DOHH2 (cell line): ENCODE data around the gene ABLIM1.

Experiments
- H3F3A ChIP-seq: fragments of 200-600 bp; sonication (generic), shearing (Covaris generic); 2 replicates; pipeline ENCODE4 v1.6.0; 2016; ENCODE audit warnings: antibody characterized with exemption, mild to moderate bottlenecking; ENCODE audit not compliant: control insufficient read depth, insufficient read depth
- H3K27ac ChIP-seq: fragments of 200-600 bp; sonication (generic); 2 replicates; pipeline ENCODE4 v1.5.1; 2014; ENCODE audit warnings: low read depth, mild to moderate bottlenecking, low read length, moderate library complexity
- H3K27me3 ChIP-seq: fragments of 200-600 bp; sonication (generic); 2 replicates; pipeline ENCODE4 v1.6.1; 2014; ENCODE audit warnings: mild to moderate bottlenecking, low read length, mixed read lengths; ENCODE audit not compliant: control insufficient read depth
- H3K36me3 ChIP-seq: fragments of 200-600 bp; sonication (generic); 2 replicates; pipeline ENCODE4 v1.6.1; 2014; ENCODE audit warnings: mild to moderate bottlenecking, low read length, moderate library complexity, mixed read lengths; ENCODE audit not compliant: control insufficient read depth
- H3K4me1 ChIP-seq: fragments of 200-600 bp; sonication (generic); 2 replicates; pipeline ENCODE4 v1.6.1; 2014; ENCODE audit warnings: mild to moderate bottlenecking, low read length, mixed read lengths; ENCODE audit not compliant: control insufficient read depth
- H3K4me2 ChIP-seq: fragments of 200-600 bp; sonication (generic); 2 replicates; pipeline ENCODE4 v1.6.0; 2014; ENCODE audit warnings: mild to moderate bottlenecking, low read length, moderate library complexity
- H3K4me3 ChIP-seq: fragments of 200-600 bp; sonication (generic); 2 replicates; pipeline ENCODE4 v1.5.1; 2014; ENCODE audit warnings: mild to moderate bottlenecking, low read length, mixed read lengths
- H3K79me2 ChIP-seq: fragments of 200-600 bp; sonication (generic); 2 replicates; pipeline ENCODE4 v1.6.1; 2014; ENCODE audit warnings: mild to moderate bottlenecking, low read length, mixed read lengths; ENCODE audit not compliant: control insufficient read depth
- H3K9me2 ChIP-seq: fragments of 200-600 bp; sonication (generic); replicated peaks from 2 replicates; pipeline ENCODE4 v1.6.1; 2014; ENCODE audit warnings: mild to moderate bottlenecking, low read length, mixed read lengths; ENCODE audit not compliant: control insufficient read depth
- H3K9me3 ChIP-seq: fragments of 200-600 bp; sonication (generic); 2 replicates; pipeline ENCODE4 v1.6.1; 2014; ENCODE audit warnings: antibody characterized with exemption, low read length, mixed read lengths; ENCODE audit not compliant: control insufficient read depth, insufficient read depth
- H4K20me1 ChIP-seq: fragments of 200-600 bp; sonication (generic); 2 replicates; pipeline ENCODE4 v1.6.0; 2014; ENCODE audit warnings: low read depth, mild to moderate bottlenecking, antibody characterized with exemption, low read length, moderate library complexity; ENCODE audit not compliant: control insufficient read depth, insufficient read depth
- CTCF ChIP-seq: fragments of 200-600 bp; sonication (generic); IDR thresholded peaks from one replicate; pipeline ENCODE4 v1.5.1; 2014; ENCODE audit warnings: antibody characterized with exemption, mild to moderate bottlenecking, low read depth, low read length; ENCODE audit not compliant: poor library complexity, severe bottlenecking
- EZH2phosphoT487 ChIP-seq: fragments of 200-600 bp; sonication (generic); IDR thresholded peaks from 2 replicates; pipeline ENCODE4 v1.6.1; 2017; ENCODE audit warnings: borderline replicate concordance, mild to moderate bottlenecking, antibody characterized with exemption, low read length, moderate library complexity, mixed read lengths

Gene ABLIM1

GRCh38 chr10:114532226-114532625, 125.8 kb downstream of the ABLIM1 start:
- H3K79me2 ChIP-seq, result no peaks in the 10 kb centered on the region
- no peaks in the 10 kb centered on the region for H3K36me3 ChIP-seq
- H3K9me2 ChIP-seq, result no peaks in the 10 kb centered on the region
- peaks cover 3% of the 10 kb centered on the region for H3F3A ChIP-seq
- no peaks in the 10 kb centered on the region for H4K20me1 ChIP-seq
- no peak overlapping the region for H3K4me3 ChIP-seq
- no peaks in the 10 kb centered on the region for H3K9me3 ChIP-seq
- H3K27me3 ChIP-seq, result no peaks in the 10 kb centered on the region
- H3K4me2 ChIP-seq, result no peak overlapping the region
- peaks cover 16% of the 10 kb centered on the region for H3K4me1 ChIP-seq
- no peak overlapping the region for H3K27ac ChIP-seq
- no peak for TF ChIP-seq EZH2phosphoT487
- TF ChIP-seq CTCF, result no peak

GRCh38 chr10:114526504-114527238, 131.4 kb downstream of the ABLIM1 start:
- H3K27ac ChIP-seq, result peak overlapping the region; percentile 96
- H3K79me2 ChIP-seq, result peaks cover 49% of the 10 kb centered on the region
- H3K4me2 ChIP-seq, result peak overlapping the region; percentile 94
- TF ChIP-seq CTCF (no peak), EZH2phosphoT487 (no peak)
- H3K9me2 ChIP-seq, result no peaks in the 10 kb centered on the region
- peaks cover 23% of the 10 kb centered on the region for H3F3A ChIP-seq
- H3K36me3 ChIP-seq, result peaks cover 24% of the 10 kb centered on the region
- peaks cover 30% of the 10 kb centered on the region for H4K20me1 ChIP-seq
- peaks cover 52% of the 10 kb centered on the region for H3K4me1 ChIP-seq
- no peaks in the 10 kb centered on the region for H3K27me3 ChIP-seq
- peak overlapping the region; percentile 90 for H3K4me3 ChIP-seq
- no peaks in the 10 kb centered on the region for H3K9me3 ChIP-seq

GRCh38 chr10:114526126-114526503, 132.0 kb downstream of the ABLIM1 start:
- H3F3A ChIP-seq, result peaks cover 23% of the 10 kb centered on the region
- H3K27ac ChIP-seq, result peak overlapping the region; percentile 96
- H3K36me3 ChIP-seq, result peaks cover 29% of the 10 kb centered on the region
- H3K27me3 ChIP-seq, result no peaks in the 10 kb centered on the region
- peak overlapping the region; percentile 90 for H3K4me3 ChIP-seq
- H4K20me1 ChIP-seq, result peaks cover 35% of the 10 kb centered on the region
- no peak for TF ChIP-seq EZH2phosphoT487
- TF ChIP-seq CTCF, result no peak
- no peaks in the 10 kb centered on the region for H3K9me3 ChIP-seq
- H3K4me2 ChIP-seq, result peak overlapping the region; percentile 94
- H3K9me2 ChIP-seq, result no peaks in the 10 kb centered on the region
- peaks cover 57% of the 10 kb centered on the region for H3K4me1 ChIP-seq
- H3K79me2 ChIP-seq, result peaks cover 55% of the 10 kb centered on the region
